Measurements from ENCODE around the gene RAD51D.

Gene RAD51D

GRCh38 chr17:35127751-35128514 lies 8.3 kb upstream of the RAD51D start:
- no peak for TF ChIP-seq YY1 (IDR thresholded peaks at IDR 0.05; ENCODE audit: low read depth)
- no peak for TF ChIP-seq USF1 (IDR thresholded peaks at IDR 0.05)
- TF ChIP-seq RAD21 (IDR thresholded peaks at IDR 0.05; ENCODE audit: low read depth): no peak
- TF ChIP-seq TAF1 (IDR thresholded peaks at IDR 0.05; ENCODE audit: low read depth): no peak
- no peak for TF ChIP-seq TEAD4 (IDR thresholded peaks at IDR 0.05)
- TF ChIP-seq, protein P1, sequence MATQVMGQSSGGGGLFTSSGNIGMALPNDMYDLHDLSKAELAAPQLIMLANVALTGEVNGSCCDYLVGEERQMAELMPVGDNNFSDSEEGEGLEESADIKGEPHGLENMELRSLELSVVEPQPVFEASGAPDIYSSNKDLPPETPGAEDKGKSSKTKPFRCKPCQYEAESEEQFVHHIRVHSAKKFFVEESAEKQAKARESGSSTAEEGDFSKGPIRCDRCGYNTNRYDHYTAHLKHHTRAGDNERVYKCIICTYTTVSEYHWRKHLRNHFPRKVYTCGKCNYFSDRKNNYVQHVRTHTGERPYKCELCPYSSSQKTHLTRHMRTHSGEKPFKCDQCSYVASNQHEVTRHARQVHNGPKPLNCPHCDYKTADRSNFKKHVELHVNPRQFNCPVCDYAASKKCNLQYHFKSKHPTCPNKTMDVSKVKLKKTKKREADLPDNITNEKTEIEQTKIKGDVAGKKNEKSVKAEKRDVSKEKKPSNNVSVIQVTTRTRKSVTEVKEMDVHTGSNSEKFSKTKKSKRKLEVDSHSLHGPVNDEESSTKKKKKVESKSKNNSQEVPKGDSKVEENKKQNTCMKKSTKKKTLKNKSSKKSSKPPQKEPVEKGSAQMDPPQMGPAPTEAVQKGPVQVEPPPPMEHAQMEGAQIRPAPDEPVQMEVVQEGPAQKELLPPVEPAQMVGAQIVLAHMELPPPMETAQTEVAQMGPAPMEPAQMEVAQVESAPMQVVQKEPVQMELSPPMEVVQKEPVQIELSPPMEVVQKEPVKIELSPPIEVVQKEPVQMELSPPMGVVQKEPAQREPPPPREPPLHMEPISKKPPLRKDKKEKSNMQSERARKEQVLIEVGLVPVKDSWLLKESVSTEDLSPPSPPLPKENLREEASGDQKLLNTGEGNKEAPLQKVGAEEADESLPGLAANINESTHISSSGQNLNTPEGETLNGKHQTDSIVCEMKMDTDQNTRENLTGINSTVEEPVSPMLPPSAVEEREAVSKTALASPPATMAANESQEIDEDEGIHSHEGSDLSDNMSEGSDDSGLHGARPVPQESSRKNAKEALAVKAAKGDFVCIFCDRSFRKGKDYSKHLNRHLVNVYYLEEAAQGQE (IDR thresholded peaks at IDR 0.05; ENCODE audit: low read depth): no peak
- no peak for TF ChIP-seq FOXM1 (IDR thresholded peaks at IDR 0.05; ENCODE audit: borderline replicate concordance, low read depth)
- no peak for TF ChIP-seq ZBTB7A (IDR thresholded peaks at IDR 0.05; ENCODE audit: low read depth)
- TF ChIP-seq, protein P2, sequence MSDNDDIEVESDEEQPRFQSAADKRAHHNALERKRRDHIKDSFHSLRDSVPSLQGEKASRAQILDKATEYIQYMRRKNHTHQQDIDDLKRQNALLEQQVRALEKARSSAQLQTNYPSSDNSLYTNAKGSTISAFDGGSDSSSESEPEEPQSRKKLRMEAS (IDR thresholded peaks at IDR 0.05): no peak
- TF ChIP-seq TCF12 (IDR thresholded peaks at IDR 0.05; ENCODE audit: low read depth): no peak
- no peak for TF ChIP-seq EGR1 (IDR thresholded peaks at IDR 0.05)

- TF ChIP-seq NFIC (IDR thresholded peaks at IDR 0.05) (no peak), CEBPB (IDR thresholded peaks at IDR 0.05) (no peak), CREB1 (IDR thresholded peaks at IDR 0.05; ENCODE audit: low read depth) (no peak), TEAD4 (IDR thresholded peaks at IDR 0.05) (no peak), RAD21 (IDR thresholded peaks at IDR 0.05; ENCODE audit: low read depth) (no peak)
- TF ChIP-seq, protein P2 (IDR thresholded peaks at IDR 0.05): no peak
Observed at GRCh38 chr17:35121315-35121714, 1.7 kb upstream of the RAD51D start, which contains the start of gene FNDC8. FNDC8 (plus strand) TSS chr17:35121615; CDS start chr17:35121694, 79 bp downstream.

DNA sequence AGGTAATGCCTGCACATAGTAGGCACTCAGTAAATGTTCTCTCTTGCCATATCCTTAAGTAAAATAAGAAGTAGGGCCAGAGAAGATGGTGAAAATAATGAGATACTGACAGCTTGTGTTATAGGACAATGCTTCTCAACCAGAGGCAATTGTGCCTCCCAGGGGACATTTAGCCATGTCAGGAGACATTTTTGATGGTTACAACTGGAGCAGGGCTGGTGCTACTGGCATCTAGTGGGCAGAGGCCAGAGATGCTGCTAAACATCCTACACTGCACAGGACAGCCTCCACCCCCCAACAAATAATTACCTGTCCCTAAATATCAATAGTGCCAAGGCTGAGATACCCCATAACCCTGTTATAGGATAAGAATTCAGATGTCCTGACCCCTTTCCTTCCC lies 1.7 kb downstream of the RAD51D start:
- peak; percentile 13; the same call in 1 of the 2 replicates for TF ChIP-seq RAD21 (IDR thresholded peaks at IDR 0.05; ENCODE audit: low read depth)
- TF ChIP-seq CEBPB (IDR thresholded peaks at IDR 0.05): no peak

DNA sequence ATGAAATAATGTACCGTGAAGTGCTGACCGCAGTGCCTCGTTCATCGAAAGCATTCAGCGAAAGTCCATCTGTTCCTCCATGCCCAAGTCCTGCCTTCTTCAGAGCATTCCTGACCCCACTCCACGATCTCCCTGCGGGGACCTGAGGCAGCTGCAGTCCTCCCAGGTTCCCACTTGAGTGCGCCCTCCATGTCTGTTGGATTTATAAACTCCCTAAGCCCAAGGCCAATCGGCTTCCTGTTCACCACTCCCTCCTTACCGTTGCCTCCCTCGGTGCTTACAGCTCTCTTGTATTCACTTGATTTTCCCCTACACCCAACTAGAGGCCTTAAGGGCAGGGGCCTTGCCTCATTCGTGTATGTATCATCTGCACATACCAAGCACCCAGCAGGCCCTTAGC lies 2.8 kb downstream of the RAD51D start:
- TF ChIP-seq EGR1 (IDR thresholded peaks at IDR 0.05) (no peak), USF1 (IDR thresholded peaks at IDR 0.05) (no peak), FOXM1 (IDR thresholded peaks at IDR 0.05; ENCODE audit: borderline replicate concordance, low read depth) (no peak), NFIC (IDR thresholded peaks at IDR 0.05) (no peak), TEAD4 (IDR thresholded peaks at IDR 0.05) (no peak), CREB1 (IDR thresholded peaks at IDR 0.05; ENCODE audit: low read depth) (no peak), EP300 (IDR thresholded peaks at IDR 0.05; ENCODE audit: borderline replicate concordance) (no peak), RAD21 (IDR thresholded peaks at IDR 0.05; ENCODE audit: low read depth) (no peak), YY1 (IDR thresholded peaks at IDR 0.05; ENCODE audit: low read depth) (no peak), TAF1 (IDR thresholded peaks at IDR 0.05; ENCODE audit: low read depth) (no peak), TCF12 (IDR thresholded peaks at IDR 0.05; ENCODE audit: low read depth) (no peak)
- TF ChIP-seq, protein P2 (IDR thresholded peaks at IDR 0.05): no peak
- TF ChIP-seq, protein P1 (IDR thresholded peaks at IDR 0.05; ENCODE audit: low read depth): no peak

DNA sequence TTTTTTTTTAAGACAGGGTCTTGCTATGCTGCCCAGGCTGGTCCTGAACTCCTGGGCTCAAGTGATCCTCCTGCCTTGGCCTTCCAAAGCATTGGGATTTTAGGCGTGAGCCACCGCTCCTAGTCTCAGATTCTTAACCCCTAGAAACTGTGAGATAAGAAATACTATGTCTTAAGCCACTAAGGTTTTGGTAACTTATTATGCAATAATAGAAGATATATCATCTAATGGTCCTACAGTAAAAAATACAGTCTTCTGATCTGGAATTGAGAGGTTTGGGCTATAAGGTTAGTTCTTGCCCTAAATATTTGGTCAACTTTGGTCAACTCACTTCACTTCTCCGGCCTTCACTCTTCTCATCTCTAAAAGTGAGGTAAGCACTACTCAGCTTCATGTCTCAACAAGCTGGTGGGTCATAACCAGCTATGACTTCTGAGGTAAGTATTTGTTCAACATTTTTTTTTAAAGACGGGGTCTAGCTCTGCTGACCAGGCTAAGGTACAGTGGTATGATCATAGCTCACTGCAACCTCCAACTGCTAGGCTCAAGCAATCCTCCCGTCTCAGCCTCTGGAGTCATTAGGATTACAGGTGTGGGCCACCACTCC lies 14.7 kb downstream of the RAD51D start:
- TF ChIP-seq FOXM1 (IDR thresholded peaks at IDR 0.05; ENCODE audit: borderline replicate concordance, low read depth): no peak
- no peak for TF ChIP-seq YY1 (IDR thresholded peaks at IDR 0.05; ENCODE audit: low read depth)
- TF ChIP-seq CREB1 (IDR thresholded peaks at IDR 0.05; ENCODE audit: low read depth): no peak
- TF ChIP-seq TCF12 (IDR thresholded peaks at IDR 0.05; ENCODE audit: low read depth): no peak
- TF ChIP-seq EGR1 (IDR thresholded peaks at IDR 0.05): no peak
- no peak for TF ChIP-seq USF1 (IDR thresholded peaks at IDR 0.05)

All from Ishikawa (cell line).